Activated CD4-positive, alpha-beta T cell treated with anti-CD3 and anti-CD28 coated beads, Interleukin-2, Interleukin-4, amounts not matched to agents 100 ng/mL and 50 ng/mL, durations not matched to agents 16 hours and 8 hours (primary cell): Measurements from ENCODE around the gene EIF5B.

ENCODE experiments used
- DNase-seq: peaks from one replicate; pipeline ENCODE4 v3.0.0-alpha.2; 2020; ENCODE audit warnings: low spot score

Gene EIF5B

DNA sequence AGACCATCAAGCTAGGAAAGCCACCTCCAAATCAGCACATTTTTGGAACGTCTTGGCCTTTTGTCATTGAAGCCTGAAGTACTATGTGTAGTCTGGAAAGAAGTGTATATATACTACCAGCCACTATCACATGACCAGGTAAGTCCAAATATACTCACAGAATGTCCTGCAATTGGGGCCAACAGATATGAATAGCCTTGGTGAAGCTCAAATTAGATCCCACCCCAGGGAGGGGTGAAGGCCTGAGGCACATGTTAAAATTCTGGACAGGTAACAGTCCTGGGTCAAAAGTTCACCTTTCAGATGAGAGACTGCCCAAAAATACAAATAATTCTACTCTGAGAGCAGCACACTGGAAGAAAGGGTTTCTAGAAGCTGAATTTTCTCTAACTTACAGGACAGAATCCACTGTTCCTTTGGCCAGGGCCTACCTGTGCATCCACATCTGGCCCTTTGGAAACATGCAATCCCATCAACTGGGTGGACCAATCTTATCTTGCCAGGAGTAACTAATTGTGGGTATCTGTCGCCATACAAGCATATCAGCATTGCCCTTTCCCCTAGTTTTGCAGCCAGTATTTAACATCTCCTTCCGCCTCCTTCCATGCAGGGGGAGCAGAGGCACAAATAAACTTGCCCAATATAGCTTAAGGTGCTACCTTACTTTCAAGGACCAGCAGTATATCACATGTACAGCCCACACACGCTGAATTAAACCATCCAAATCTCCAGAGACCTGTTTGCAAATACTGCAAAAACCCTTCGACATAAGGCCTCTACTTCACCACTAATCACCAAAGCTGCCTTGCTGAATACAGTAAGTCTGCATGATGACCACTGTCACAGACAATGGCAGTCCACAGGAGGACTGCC, 67.8 kb downstream of the EIF5B start:
- DNase-seq, result no peak

DNA sequence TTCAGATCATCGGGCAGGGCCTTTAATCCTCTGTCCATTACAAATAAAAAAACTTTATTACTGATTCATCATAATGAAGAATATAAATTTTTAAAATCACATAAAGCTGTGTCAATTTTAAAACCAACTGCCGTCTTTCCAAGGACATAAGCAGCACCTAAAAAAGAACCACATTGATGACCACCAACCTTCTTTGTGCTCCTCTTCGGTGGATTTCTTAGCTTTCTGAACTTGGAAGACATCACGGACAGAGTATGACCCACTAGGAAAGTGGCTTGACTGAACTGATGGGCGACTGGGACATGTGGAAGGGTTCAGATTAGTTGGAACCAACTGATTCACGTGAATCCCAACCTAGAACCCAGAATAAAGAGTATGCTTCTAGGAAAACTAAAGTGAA, 68.9 kb downstream of the EIF5B start:
- DNase-seq, result no peak

DNA sequence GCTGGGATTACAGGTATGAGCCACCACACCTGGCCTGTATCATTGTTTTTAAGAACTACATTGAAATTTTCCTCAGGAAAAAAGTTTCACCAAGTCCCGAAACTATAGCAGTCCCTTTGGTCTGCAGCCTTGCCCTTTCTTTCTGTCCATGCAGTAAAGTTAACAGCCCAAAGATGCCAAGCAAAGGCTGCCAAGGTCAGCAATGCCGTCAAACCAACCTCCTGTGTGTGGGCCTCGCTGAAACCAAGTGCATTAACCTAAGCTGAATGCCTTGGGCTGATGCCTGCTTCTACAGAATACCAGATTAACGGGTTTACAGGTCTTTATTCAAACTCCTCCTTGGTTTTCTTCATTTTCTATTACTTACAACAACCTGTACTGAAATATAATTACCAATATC, 73.1 kb downstream of the EIF5B start:
- DNase-seq, result no peak

- DNase-seq, result no peak
These were observed 77.4 kb downstream of the EIF5B start for GRCh38 chr2:99414566-99414965.

DNA sequence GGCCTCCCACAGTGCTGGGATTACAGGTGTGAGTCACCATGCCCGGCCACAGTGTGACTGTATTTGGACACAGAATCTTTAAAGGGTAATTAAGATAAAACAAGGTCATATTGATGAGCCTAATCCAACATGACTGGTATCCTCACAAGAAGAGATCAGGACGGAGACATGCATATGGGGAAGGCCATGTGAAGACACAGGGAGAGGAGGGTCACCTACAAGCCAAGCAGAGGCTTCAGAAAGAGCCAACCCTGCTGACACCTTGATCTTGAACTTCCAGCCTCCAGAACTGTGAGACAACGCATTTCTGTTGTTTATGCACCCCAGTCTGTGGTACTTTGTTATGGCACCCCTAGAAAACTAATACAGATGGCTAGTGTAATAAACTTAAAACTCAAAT, 80.2 kb downstream of the EIF5B start:
- DNase-seq, result no peak

DNA sequence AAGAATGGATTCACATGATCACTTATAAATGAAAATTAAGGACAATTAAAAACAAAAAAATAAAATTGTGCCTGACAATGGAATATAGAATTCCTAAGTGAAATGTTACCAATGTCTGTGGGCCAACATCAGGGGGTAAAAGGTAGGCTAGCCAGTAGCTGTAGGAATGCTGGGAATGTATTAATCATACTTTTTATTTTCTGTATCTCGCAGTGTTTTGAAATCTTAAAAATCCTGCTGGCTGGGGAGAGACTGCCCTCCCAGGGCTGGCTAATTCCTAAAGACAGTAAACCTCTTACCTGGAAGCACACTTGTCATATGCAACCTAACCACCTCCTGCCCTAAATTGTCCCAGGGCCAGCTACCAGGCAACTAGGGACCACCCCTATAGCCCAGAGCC, 82.8 kb downstream of the EIF5B start:
- no peak for DNase-seq

DNA sequence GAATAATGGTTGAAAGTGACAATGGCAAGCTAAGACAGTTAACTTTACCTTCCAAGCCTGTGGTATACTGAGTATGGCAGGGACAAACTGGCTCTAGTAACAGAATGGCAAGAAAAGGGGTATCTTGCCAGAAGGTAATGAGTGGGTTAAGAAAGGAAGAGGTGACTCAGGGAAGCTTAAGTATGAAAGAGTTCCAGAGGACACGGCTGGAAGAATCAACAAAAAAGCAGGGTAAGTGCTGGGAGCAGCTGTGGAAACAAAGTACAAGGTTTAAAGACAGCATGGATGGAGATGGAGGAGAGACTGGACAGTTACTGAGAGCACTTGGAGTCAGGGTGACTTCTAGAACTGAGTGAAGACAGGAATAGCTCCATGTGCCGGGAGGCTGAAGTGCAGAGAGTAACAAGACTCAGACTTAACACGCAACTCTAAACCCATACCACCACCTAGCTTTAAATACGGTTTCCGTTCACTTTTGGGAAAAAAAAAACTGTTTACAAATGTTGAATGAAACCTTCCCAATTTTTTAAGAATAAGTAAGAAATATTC, 83.6 kb downstream of the EIF5B start:
- no peak for DNase-seq

- no peak for DNase-seq
These were observed 84.3 kb downstream of the EIF5B start for GRCh38 chr2:99421469-99421868.

DNA sequence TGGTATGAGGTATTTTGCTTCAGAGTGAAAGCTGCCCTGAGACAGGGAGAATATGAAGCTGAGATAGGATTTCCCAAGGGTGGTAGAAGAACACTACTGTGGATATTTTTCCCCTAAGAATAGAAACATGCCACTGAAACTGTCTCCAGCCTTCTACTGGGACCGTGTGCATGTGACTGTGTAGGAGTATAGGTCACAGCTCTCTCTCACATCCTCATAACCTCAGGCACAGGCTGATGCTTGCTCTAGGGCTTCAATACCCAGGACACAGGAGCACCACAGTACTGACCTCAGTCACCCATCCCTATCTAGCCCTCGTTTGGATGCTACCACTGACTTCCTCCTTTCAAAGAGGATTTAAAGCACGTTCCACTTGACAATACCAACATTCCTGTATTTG, 85.4 kb downstream of the EIF5B start:
- DNase-seq, result no peak

- DNase-seq, result no peak
These were observed 87.2 kb downstream of the EIF5B start for GRCh38 chr2:99424371-99424770.

- no peak for DNase-seq
These were observed 87.8 kb downstream of the EIF5B start for GRCh38 chr2:99425022-99425421.

GRCh38 chr2:99430614-99431291, 93.6 kb downstream of the EIF5B start:
- DNase-seq, result no peak

DNA sequence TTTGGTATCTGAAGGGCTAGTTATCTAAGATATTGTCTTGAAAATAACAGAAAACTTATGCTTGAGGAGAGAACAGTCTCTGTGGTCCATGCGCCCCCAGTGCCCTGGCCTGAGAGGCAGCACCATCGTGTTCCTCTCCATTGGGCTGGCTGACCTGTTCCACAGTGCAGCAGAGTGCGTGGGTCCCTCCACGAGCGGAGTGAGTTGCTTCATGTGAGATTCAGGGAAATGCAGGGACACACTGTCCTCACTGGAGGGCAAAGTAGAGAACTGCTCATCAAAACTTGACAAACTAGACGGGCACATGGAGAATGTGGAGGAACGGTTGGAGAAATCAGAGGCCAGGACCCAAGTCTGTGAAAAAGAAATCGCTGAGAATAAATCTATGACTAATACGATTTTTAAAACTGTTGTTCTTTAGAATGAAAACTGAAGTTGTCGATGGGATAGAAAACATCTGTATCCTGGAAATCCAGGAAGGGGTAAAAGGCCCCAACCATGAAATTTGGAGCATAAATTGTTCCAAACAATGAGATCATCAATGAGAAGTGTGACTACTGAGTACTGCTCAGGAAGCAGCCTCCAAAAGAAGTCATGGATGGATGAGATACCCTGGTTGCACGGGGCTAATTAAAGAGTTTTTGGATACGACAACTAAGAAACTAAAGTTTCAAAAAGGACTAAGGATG, 94.5 kb downstream of the EIF5B start:
- DNase-seq, result no peak

GRCh38 chr2:99433340-99433739, 96.2 kb downstream of the EIF5B start:
- no peak for DNase-seq

- no peak for DNase-seq
These were observed 99.7 kb downstream of the EIF5B start for GRCh38 chr2:99436874-99437273.

- no peak for DNase-seq
These were observed 102.8 kb downstream of the EIF5B start for GRCh38 chr2:99439971-99440505.

GRCh38 chr2:99442837-99443236, 105.6 kb downstream of the EIF5B start:
- DNase-seq, result no peak

DNA sequence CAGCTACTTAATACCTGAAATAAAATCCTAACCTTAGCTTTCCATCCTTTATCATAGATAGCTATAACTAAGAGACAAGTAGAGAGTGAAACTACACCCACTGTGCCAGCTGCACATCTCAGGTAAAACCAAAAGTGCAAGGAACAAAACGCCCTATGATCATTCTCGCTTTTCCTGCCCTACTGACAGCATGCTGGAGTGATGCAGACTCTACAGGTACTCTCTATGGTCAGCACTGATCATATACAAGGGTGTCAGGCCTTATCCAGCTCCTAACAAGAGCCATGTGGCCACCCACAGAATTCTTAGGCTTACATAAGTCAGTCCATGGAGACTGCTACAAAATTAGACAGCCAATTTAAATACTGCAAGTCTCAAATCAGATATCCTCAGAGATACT, 107.0 kb downstream of the EIF5B start:
- DNase-seq, result no peak

DNA sequence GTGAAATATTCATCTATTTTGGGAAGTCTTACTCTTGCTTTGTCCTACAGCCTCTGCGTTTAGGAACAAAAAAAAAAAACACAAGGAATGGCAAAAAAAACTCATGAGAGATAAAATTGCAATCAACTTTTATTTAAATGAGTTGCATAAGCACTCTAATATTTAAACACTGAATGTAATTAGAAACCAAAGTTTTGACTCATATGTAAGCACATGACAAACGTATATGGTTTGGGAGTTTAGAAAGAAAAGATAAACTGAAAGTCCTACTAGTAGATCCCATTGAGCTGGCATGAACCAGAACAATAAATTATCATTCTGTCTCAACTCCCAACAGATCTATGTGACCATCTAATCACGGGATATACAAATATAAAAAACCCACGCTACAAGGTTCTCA, 107.9 kb downstream of the EIF5B start:
- DNase-seq, result no peak

- no peak for DNase-seq
These were observed 111.4 kb downstream of the EIF5B start for GRCh38 chr2:99448556-99448955.

DNA sequence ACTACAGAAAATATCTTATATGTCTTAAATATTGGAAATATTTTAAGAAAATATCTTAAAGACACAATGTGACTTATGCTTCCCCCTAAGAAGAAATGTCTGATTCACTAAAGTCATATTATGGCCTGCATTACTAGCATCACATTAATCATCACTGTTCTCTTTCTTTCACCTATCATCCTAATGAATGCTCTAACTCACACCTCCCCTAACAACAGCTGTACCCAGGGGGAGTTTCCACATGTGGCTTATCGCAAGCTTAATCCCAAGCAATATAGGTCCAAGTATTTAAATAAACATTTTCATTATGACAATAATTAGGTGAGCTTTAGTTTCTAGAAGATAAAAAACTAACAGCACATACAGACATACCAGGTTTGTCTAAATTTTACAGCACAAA, 113.0 kb downstream of the EIF5B start:
- DNase-seq, result no peak
